H9 (cell line): ENCODE results near the gene SLC2A9. TPM values are rescaled to one million over a fixed set of nuclear protein-coding genes. Genes with fewer than 3 reads are reported as not detected.

Experiments
- DNase-seq: peaks from one replicate; pipeline ENCODE4 v3.0.0-alpha.2; 2017
- H2AFZ ChIP-seq: one replicate; pipeline ENCODE4 v1.6.1; 2013; ENCODE audit warnings: mild to moderate bottlenecking, low read length, control low read depth, moderate library complexity
- H2AK5ac ChIP-seq: 2 replicates; pipeline ENCODE4 v1.6.1; 2013; ENCODE audit warnings: low read length, control low read depth, mixed read lengths; ENCODE audit not compliant: insufficient read length
- H2BK120ac ChIP-seq: one replicate; pipeline ENCODE4 v1.6.1; 2013; ENCODE audit warnings: low read depth, mild to moderate bottlenecking, low read length, control low read depth, inconsistent platforms; ENCODE audit not compliant: poor library complexity, severe bottlenecking
- H2BK12ac ChIP-seq: 2 replicates; pipeline ENCODE4 v1.6.1; 2013; ENCODE audit warnings: low read length, control low read depth, mixed read lengths, low read depth; ENCODE audit not compliant: insufficient read length
- H2BK15ac ChIP-seq: 2 replicates; pipeline ENCODE4 v1.6.1; 2013; ENCODE audit warnings: low read depth, low read length, control low read depth
- H2BK20ac ChIP-seq: one replicate; pipeline ENCODE4 v1.6.1; 2013; ENCODE audit warnings: low read depth, mild to moderate bottlenecking, low read length, control low read depth, inconsistent platforms; ENCODE audit not compliant: poor library complexity, severe bottlenecking
- H2BK5ac ChIP-seq: 2 replicates; pipeline ENCODE4 v1.6.1; 2013; ENCODE audit warnings: low read length, control low read depth, mixed read lengths; ENCODE audit not compliant: insufficient read length
- H3K14ac ChIP-seq: 2 replicates; pipeline ENCODE4 v1.6.1; 2013; ENCODE audit warnings: low read length, control low read depth; ENCODE audit not compliant: insufficient read depth
- H3K18ac ChIP-seq: 2 replicates; pipeline ENCODE4 v1.6.1; 2013; ENCODE audit warnings: low read depth, mild to moderate bottlenecking, mixed read lengths, low read length, control low read depth; ENCODE audit not compliant: insufficient read length
- H3K23ac ChIP-seq: 2 replicates; pipeline ENCODE4 v1.6.1; 2013; ENCODE audit warnings: low read length, control low read depth, mixed read lengths, low read depth; ENCODE audit not compliant: insufficient read length
- H3K23me2 ChIP-seq: 2 replicates; pipeline ENCODE4 v1.6.1; 2013; ENCODE audit warnings: low read depth, mild to moderate bottlenecking, mixed read lengths, low read length, control low read depth; ENCODE audit not compliant: insufficient read length, poor library complexity, severe bottlenecking
- H3K27ac ChIP-seq: 2 replicates; pipeline ENCODE4 v1.5.1; 2013; ENCODE audit warnings: low read length, control low read depth, mixed read lengths, low read depth; ENCODE audit not compliant: insufficient read length
- H3K27me3 ChIP-seq: 2 replicates; pipeline ENCODE4 v1.6.1; 2013; ENCODE audit warnings: low read length, control low read depth, inconsistent platforms; ENCODE audit not compliant: insufficient read depth
- H3K4ac ChIP-seq: 2 replicates; pipeline ENCODE4 v1.6.1; 2013; ENCODE audit warnings: low read depth, mild to moderate bottlenecking, control low read depth, inconsistent platforms, low read length, moderate library complexity
- H3K4me1 ChIP-seq: 2 replicates; pipeline ENCODE4 v1.6.1; 2013; ENCODE audit warnings: low read length, control low read depth, inconsistent platforms; ENCODE audit not compliant: insufficient read depth
- H3K4me2 ChIP-seq: 2 replicates; pipeline ENCODE4 v1.6.1; 2013; ENCODE audit warnings: low read length, control low read depth, mixed read lengths; ENCODE audit not compliant: insufficient read length, insufficient read depth
- H3K56ac ChIP-seq: 2 replicates; pipeline ENCODE4 v1.6.1; 2013; ENCODE audit warnings: low read depth, mild to moderate bottlenecking, mixed read lengths, low read length, control low read depth; ENCODE audit not compliant: insufficient read length
- H3K79me1 ChIP-seq: 2 replicates; pipeline ENCODE4 v1.6.1; 2013; ENCODE audit warnings: low read depth, mild to moderate bottlenecking, moderate library complexity, low read length, control low read depth, inconsistent platforms; ENCODE audit not compliant: insufficient read depth, poor library complexity, severe bottlenecking
- H3K79me2 ChIP-seq: 2 replicates; pipeline ENCODE4 v1.6.1; 2013; ENCODE audit warnings: low read length, control low read depth, inconsistent platforms; ENCODE audit not compliant: insufficient read depth
- H3K9ac ChIP-seq: 2 replicates; pipeline ENCODE4 v1.6.1; 2013; ENCODE audit warnings: low read length, control low read depth, mixed read lengths; ENCODE audit not compliant: insufficient read length; ENCODE audit errors: extremely low read depth
- H3K9me3 ChIP-seq: one replicate; pipeline ENCODE4 v1.6.1; 2013; ENCODE audit warnings: low read depth, low read length, inconsistent platforms; ENCODE audit not compliant: control insufficient read depth
- H3T11ph ChIP-seq: one replicate; pipeline ENCODE4 v1.6.1; 2013; ENCODE audit warnings: mild to moderate bottlenecking, low read length, control low read depth, inconsistent platforms
- H4K20me1 ChIP-seq: one replicate; pipeline ENCODE4 v1.6.1; 2013; ENCODE audit not compliant: control insufficient read depth, insufficient read length, insufficient read depth
- H4K5ac ChIP-seq: 2 replicates; pipeline ENCODE4 v1.6.1; 2013; ENCODE audit warnings: low read depth, mild to moderate bottlenecking, mixed read lengths, low read length, control low read depth; ENCODE audit not compliant: insufficient read length
- H4K8ac ChIP-seq: replicated peaks from 2 replicates; pipeline ENCODE4 v1.6.1; 2013; ENCODE audit warnings: low read length, control low read depth, mixed read lengths, low read depth; ENCODE audit not compliant: insufficient read length
- H4K91ac ChIP-seq: 2 replicates; pipeline ENCODE4 v1.6.1; 2013; ENCODE audit warnings: low read depth, mild to moderate bottlenecking, moderate library complexity, mixed read lengths, low read length, control low read depth; ENCODE audit not compliant: insufficient read length
- H3K27ac Mint-ChIP-seq, 3 experiments: 2 replicates in 2 of 3; 3 replicates in 1 of 3; pipeline ENCODE4 v1.8.0; 2020 to 2021; ENCODE audit warnings: mixed read lengths in 3 of 3, mild to moderate bottlenecking in 1 of 3, moderate library complexity in 1 of 3
- H3K27me3 Mint-ChIP-seq: 2 replicates; pipeline ENCODE4 v1.8.0; 2021; ENCODE audit warnings: low read depth, mild to moderate bottlenecking, moderate library complexity, mixed read lengths
- H3K36me3 Mint-ChIP-seq, 3 experiments: 2 replicates in 2 of 3; 3 replicates in 1 of 3; pipeline ENCODE4 v1.8.0; 2020 to 2021; ENCODE audit warnings: low read depth in 3 of 3, mixed read lengths in 3 of 3; ENCODE audit not compliant: insufficient read depth in 1 of 3
- H3K4me1 Mint-ChIP-seq, 2 experiments: 2 replicates each; pipeline ENCODE4 v1.8.0; 2020; ENCODE audit warnings: mixed read lengths in 2 of 2
- H3K4me3 Mint-ChIP-seq, 2 experiments: 2 replicates in 1 of 2; 3 replicates in 1 of 2; pipeline ENCODE4 v1.8.0; 2020 to 2021; ENCODE audit warnings: mild to moderate bottlenecking in 2 of 2, mixed read lengths in 2 of 2, moderate library complexity in 1 of 2
- H3K9me3 Mint-ChIP-seq, 2 experiments: 2 replicates in 1 of 2; 3 replicates in 1 of 2; pipeline ENCODE4 v1.8.0; 2020; ENCODE audit warnings: mild to moderate bottlenecking in 2 of 2, mixed read lengths in 2 of 2, moderate library complexity in 1 of 2
- WGBS: extraction: QIAGEN DNeasy Blood & Tissue Kit; methylation state at CpG from one replicate; pipeline ENCODE4 v1.1.7; 2013; ENCODE audit warnings: missing lambda C conversion rate, low lambda C conversion rate, mixed read lengths; ENCODE audit not compliant: insufficient read length; ENCODE audit errors: extremely low coverage; 5-methylcytosine and 5-hydroxymethylcytosine counted together
- total RNA-seq: library from RNA; stranded (reverse); gene quantifications from 2 replicates; pipeline ENCODE4 v1.2.1, GENCODE V29; 2021
- TF ChIP-seq, protein P1 (sequence below): fragments of 200-600 bp; sonication (generic); conservative IDR thresholded peaks from 3 replicates; pipeline ENCODE4 v1.8.0; 2021; ENCODE audit warnings: antibody characterized with exemption, mild to moderate bottlenecking

The SLC2A9 gene
- total RNA-seq, 1 experiment from 2014 or later = 0.79 TPM

DNA sequence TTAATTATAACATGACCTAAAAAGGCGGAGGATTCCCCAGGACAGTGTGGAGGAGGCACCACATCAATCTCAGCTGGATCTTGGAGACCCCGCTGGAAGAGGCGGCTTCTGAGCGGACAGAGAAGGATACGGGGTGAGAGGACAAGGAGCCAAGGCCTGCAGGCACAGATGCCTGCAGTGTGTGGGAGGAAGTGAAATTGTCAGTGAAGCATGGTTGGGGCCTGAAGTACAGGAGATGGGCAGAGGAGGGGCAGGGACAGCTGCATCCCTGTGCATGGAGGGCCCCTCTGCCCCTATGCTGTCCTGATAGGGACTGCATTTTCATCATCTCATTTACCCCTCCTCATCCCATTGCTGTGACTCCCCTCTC, 1.7 kb upstream of the SLC2A9 start:
- WGBS = no CpG with 5 or more reads among the region's 5 CpGs
- peaks cover 3 to 7% of the 10 kb centered on the region in 2 experiments for H3K4me1 Mint-ChIP-seq
- TF ChIP-seq, protein P1, sequence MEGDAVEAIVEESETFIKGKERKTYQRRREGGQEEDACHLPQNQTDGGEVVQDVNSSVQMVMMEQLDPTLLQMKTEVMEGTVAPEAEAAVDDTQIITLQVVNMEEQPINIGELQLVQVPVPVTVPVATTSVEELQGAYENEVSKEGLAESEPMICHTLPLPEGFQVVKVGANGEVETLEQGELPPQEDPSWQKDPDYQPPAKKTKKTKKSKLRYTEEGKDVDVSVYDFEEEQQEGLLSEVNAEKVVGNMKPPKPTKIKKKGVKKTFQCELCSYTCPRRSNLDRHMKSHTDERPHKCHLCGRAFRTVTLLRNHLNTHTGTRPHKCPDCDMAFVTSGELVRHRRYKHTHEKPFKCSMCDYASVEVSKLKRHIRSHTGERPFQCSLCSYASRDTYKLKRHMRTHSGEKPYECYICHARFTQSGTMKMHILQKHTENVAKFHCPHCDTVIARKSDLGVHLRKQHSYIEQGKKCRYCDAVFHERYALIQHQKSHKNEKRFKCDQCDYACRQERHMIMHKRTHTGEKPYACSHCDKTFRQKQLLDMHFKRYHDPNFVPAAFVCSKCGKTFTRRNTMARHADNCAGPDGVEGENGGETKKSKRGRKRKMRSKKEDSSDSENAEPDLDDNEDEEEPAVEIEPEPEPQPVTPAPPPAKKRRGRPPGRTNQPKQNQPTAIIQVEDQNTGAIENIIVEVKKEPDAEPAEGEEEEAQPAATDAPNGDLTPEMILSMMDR = no peak

More for the DNA sequence above, 1.7 kb upstream of the SLC2A9 start:
- no peaks in the 10 kb centered on the region for H4K20me1 ChIP-seq
- no peaks in the 10 kb centered on the region for H3K9me3 ChIP-seq
- Mint-ChIP-seq H3K4me3 (no peak overlapping the region), H3K9me3 (no peaks in the 10 kb centered on the region; a peak in 2 of 5 replicates), H3K27ac (peak overlapping the region in 1 of 3 experiments; percentile 44; a peak in 1 of 7 replicates), H3K36me3 (no peaks in the 10 kb centered on the region), H3K27me3 (peaks cover 51% of the 10 kb centered on the region)
- no peak overlapping the region for H3K56ac ChIP-seq
- no peak overlapping the region for H2BK20ac ChIP-seq
- no peak overlapping the region for H4K8ac ChIP-seq
- H2BK12ac ChIP-seq = no peak overlapping the region
- no peak overlapping the region for H4K5ac ChIP-seq
- DNase-seq = peak; percentile 8
- H3K4me2 ChIP-seq = no peak overlapping the region
- no peak overlapping the region for H3K9ac ChIP-seq
- H2AFZ ChIP-seq = no peak overlapping the region
- H3K27ac ChIP-seq = no peak overlapping the region
- no peak overlapping the region for H2BK5ac ChIP-seq
- H3K23me2 ChIP-seq = no peaks in the 10 kb centered on the region
- no peak overlapping the region for H4K91ac ChIP-seq
- no peak overlapping the region for H3T11ph ChIP-seq
- H2AK5ac ChIP-seq = no peak overlapping the region
- no peaks in the 10 kb centered on the region for H3K4me1 ChIP-seq
- no peak overlapping the region for H3K14ac ChIP-seq
- H3K27me3 ChIP-seq = no peaks in the 10 kb centered on the region
- no peak overlapping the region for H2BK15ac ChIP-seq
- H3K79me2 ChIP-seq = no peaks in the 10 kb centered on the region
- no peak overlapping the region for H3K4ac ChIP-seq
- no peak overlapping the region for H2BK120ac ChIP-seq
- no peaks in the 10 kb centered on the region for H3K79me1 ChIP-seq
- no peak overlapping the region for H3K23ac ChIP-seq
- H3K18ac ChIP-seq = no peak overlapping the region
